GM19463 (cell line): ENCODE results near the gene ADH4.
"Not testable (repeated sequence)": the region's sequence is repeated elsewhere in the genome, so short reads cannot be mapped to it uniquely, and the experiment has no call there.

Experiments
- ATAC-seq: cut with Tn5 transposase; IDR thresholded peaks from one replicate; pipeline ENCODE4 v1.9.1; 2021; ENCODE audit warnings: mild to moderate bottlenecking, moderate library complexity; ENCODE audit not compliant: unreplicated experiment

Gene ADH4

DNA sequence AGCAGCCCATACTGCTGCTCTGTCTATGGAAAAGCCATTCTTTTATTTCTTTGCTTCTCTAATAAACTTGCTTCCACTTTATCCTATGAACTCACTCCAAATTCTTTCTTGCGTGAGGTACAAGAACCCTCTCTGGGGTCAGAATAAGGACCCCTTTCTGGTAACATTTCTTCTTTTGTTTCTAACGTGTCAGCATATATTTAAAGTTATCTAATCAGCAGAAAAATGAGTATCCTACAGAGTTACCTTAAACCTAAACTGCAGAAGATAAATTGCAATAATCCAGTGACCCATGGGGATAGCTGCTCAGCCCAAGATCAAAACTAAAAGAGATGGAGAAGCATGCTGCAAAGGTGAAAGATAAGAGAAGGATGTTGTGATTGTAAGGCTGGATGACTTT, 59.5 kb downstream of the ADH4 start:
- no peak for ATAC-seq

DNA sequence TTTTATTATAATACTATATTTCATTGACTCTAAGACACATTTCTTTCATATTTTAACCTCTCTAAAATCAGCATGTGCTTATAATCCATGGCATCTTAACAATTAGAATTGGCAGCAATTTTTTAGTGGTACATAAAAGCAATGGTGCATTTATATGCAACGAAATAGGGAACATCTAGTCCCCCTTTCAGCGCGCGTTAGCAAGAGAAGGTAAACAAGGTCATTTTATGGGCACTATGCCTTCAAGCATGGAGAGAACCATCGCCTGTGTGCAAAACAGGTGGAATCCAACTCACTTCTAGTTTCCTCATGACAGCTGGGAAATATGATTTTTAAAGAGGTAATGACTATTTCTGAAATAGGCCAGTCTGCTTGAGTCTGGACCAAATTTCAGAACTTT, 61.9 kb downstream of the ADH4 start:
- ATAC-seq = no peak

DNA sequence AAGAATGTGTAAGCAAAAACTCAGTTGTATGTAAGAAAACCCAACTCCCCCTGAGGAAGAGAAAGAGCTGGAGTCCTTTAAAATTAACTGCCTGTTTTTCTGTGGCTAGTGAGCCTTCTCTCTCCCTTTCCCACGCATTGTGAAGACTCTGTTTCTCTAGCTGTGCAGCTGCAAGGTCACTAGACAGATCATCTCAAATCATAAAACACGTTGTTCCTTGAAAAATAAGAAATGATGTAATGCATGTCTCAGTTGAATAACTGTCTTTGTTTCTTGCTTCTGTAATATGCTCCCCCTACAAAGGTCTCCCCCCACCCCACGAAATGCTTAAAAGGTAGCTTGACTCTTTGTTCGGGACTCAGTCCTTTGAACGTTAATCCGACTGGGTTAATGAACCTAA, 63.2 kb downstream of the ADH4 start:
- ATAC-seq = not testable (repeated sequence)

DNA sequence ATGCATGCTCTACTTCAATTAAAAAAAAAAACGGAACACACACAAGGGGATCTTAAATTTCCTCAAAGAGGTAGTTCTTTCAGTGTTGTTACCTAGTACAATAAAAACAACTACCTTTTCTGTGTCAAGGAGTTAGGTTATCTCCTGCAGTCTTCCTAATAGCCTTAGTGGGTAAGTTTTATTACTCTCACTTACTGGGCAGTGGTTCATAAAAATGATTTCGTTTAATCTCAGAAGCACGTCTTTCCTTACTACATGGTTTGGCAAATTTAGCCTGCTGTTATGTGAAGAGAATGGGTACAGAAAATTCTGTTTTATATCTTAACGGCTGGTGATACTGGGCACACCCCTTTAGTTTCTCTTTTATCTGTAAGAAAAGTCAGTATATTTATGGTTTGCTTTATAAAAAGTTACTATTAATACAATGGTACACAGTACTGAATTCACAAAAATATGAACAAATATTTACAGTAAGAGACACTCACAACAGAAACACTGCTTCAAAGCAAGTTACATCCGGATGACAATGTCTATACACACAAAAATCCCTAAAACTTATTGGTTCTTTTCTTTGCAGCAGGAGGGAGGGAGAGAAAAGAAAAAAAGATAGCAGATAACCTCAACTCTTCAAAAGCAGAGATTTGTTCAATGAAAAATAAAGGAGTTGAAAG, 64.3 kb downstream of the ADH4 start:
- no peak for ATAC-seq

DNA sequence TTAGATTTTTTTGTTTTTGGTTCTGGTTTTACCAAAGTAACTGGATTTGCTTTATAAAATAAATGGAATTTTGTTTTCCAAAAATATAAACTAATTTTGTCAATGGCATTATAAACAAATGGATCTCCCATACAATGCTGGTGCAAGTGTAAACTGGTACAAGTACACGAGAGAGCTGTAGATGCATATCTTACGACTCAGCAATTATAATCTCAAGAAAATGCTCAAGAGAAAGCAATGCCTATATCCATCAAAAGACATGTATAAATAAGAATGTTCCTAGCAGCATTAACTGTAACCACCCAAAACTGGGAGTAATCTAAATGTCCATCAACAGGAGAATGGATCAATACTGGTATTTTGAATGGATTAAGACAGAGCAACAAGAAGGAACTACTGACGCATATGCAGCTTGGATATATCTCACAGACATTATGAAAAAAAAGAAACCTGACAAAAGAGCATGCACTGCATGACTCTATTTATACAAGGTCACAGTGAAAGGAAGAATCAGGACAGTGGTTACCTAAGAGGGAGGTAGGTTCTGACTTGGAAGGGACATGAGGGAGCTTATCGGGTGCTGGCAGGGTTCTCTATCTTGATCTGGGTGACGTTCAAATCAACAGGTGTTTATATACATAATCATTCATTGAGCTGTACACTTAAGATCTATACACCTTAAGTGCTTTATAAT, 65.0 kb downstream of the ADH4 start:
- ATAC-seq = no peak

DNA sequence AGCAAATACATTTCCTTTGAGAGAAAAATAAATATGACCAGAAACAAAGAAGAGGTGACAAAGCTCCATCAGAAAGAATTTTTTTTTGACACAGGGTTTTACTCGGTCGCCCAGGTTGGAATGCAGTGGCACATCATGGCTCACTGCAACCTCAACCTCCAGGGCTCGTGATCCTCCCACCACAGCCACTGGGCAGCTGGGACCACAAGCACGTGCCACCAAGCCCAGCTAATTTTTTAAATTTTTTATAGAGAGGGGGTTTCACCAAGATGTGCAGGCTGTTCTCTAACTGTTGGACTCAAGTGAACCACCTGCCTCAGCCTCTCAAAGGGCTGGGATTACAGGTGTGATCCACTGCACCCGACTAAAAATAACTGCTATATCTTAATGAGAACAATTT, 65.8 kb downstream of the ADH4 start:
- no peak for ATAC-seq

DNA sequence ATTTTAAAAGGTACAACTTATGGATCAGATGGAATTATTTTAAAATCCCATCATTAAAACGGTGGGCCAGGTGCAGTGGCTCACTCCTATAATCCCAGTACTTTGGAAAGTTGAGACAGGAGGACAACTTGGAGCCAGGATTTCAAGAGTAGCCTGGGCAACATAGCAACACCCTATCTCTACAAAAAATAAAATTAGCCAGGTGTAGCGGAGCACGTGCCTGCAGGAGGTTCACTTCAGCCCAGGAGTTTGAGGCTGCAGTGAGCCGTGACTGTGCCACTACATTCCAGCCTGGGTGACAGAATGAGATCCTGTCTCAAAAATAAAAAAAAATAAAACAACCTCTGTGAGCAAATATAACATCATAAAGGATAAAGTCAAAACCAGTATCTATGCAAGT, 66.9 kb downstream of the ADH4 start:
- no peak for ATAC-seq

DNA sequence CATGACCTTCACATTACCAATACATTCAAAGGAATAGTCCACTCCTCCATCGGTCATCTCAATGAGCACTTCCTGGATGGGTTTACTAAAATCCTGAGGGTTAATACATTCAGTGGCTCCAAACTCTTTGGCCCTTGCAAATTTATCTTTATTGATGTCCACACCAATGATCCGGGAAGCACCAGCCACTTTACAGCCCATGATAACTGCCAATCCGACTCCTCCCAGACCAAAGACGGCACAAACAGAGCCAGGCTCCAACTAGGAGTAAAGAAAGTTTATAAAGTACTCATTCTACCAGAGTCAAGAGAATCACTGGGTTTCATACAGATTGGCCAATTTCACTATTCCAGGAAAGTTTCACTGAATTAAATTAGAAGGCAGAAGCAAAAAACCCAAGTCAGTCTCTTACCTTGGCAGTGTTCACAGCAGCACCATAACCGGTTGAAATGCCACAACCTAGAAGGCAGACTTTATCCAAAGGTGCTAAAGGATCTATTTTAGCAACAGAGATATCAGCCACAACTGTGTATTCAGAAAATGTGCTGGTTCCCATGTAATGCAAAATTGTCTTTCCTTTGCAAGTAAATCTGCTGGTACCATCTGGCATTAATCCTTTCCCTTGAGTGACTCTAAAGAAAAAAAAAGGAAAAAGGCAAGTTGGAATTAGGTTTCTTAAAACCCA, 67.7 kb downstream of the ADH4 start:
- no peak for ATAC-seq

DNA sequence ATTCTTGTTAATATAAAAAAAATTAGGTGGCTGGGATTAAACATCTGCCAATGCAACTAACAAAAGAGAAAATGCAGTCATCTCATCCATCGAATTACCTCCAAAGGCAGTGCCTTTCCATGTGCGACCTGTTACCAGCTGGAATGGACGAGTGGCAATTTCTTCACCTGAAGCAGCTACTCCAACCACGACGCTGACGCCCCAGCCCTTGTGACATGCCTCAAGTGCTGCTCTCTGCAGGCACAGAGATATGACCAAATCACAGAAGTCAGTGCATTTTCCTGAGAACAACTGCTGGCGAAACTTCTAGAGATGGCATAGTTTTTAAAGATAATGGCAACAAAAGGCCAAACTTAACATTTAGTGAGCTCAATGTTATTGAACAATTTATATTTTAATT, 69.3 kb downstream of the ADH4 start:
- no peak for ATAC-seq
